GM12878 (cell line): ENCODE measurements around the gene CD70. TPM values are rescaled to one million over a fixed set of nuclear protein-coding genes. Genes with fewer than 3 reads are reported as not detected.

Experiments used
- ATAC-seq: fragments of 200-7000 bp; cut with Tn5 transposase; 3 replicates; pipeline ENCODE4 v1.9.1; 2020; ENCODE audit warnings: mild to moderate bottlenecking, moderate library complexity
- BruUV-seq: library from RNA; stranded (reverse); fragments of 400-500 nt; replicated peaks from 2 replicates; lab custom pipeline; 2021; lab: Mats Ljungman, UMichigan
- CTCF ChIA-PET: fragments of 300-600 bp; sonication (Branson Sonifier 250); formaldehyde crosslinking; extraction: SDS; loops from one replicate; lab custom pipeline; 2021; ENCODE audit warnings: inconsistent platforms; lab: Yijun Ruan, JAX
- POLR2A ChIA-PET: fragments of 350-600 bp; formaldehyde crosslinking; extraction: SDS; loops from one replicate; lab custom pipeline; 2021; ENCODE audit warnings: inconsistent platforms; lab: Charles Lee
- RAD21 ChIA-PET: fragments of 300-600 bp; sonication (Branson Sonifier 250); formaldehyde crosslinking; loops from one replicate; lab custom pipeline; 2023; ENCODE audit warnings: antibody characterized with exemption; ENCODE audit not compliant: unreplicated experiment; lab: Charles Lee
- SMC1A ChIA-PET: fragments of 300-600 bp; sonication (Branson Sonifier 250); formaldehyde crosslinking; loops from one replicate; lab custom pipeline; 2023; ENCODE audit not compliant: unreplicated experiment, uncharacterized antibody; lab: Charles Lee
- DNase-seq: peaks from one replicate; pipeline ENCODE4 v3.0.0-alpha.2; 2011; ENCODE audit warnings: low read depth, low spot score
- FAIRE-seq: peaks from 3 replicates; lab custom pipeline; 2011; peaks lifted over from hg19 to GRCh38; lab: Jason Lieb, UNC
- H2AFZ ChIP-seq: 2 replicates; pipeline ENCODE4 v1.6.0; 2011; ENCODE audit warnings: low read depth, low read length, control low read depth; ENCODE audit not compliant: control insufficient read depth
- H3K27ac ChIP-seq: 2 replicates; pipeline ENCODE4 v1.5.1; 2011; ENCODE audit warnings: control low read depth; ENCODE audit not compliant: control insufficient read depth, insufficient read depth
- H3K27me3 ChIP-seq, 2 experiments: replicated peaks in 1 of 2; 2 replicates each; pipeline versions ENCODE4 v1.6.0 to v1.6.1; 2011; ENCODE audit warnings: low read length in 1 of 2; ENCODE audit not compliant: control insufficient read depth in 2 of 2, insufficient read depth in 2 of 2
- H3K36me3 ChIP-seq, 2 experiments: 2 replicates each; pipeline ENCODE4 v1.5.1; 2011; ENCODE audit warnings: low read length in 1 of 2; ENCODE audit not compliant: control insufficient read depth in 2 of 2, insufficient read depth in 2 of 2
- H3K4me1 ChIP-seq: 2 replicates; pipeline ENCODE4 v1.6.1; 2011; ENCODE audit warnings: mild to moderate bottlenecking, low read length, moderate library complexity, mixed read lengths; ENCODE audit not compliant: control insufficient read depth, insufficient read depth
- H3K4me2 ChIP-seq: 2 replicates; pipeline ENCODE4 v1.6.0; 2011; ENCODE audit warnings: control low read depth; ENCODE audit not compliant: control insufficient read depth, insufficient read depth
- H3K4me3 ChIP-seq: fragments of 200-600 bp; sonication (generic); 2 replicates; pipeline ENCODE4 v1.5.1; 2016
- H3K79me2 ChIP-seq: 2 replicates; pipeline ENCODE4 v1.6.0; 2011; ENCODE audit warnings: low read length; ENCODE audit not compliant: control insufficient read depth, insufficient read depth
- H3K9ac ChIP-seq: 2 replicates; pipeline ENCODE4 v1.8.0; 2011; ENCODE audit warnings: low read length, control low read depth, mixed read lengths; ENCODE audit not compliant: control insufficient read depth, insufficient read depth
- H3K9me3 ChIP-seq: replicated peaks from 3 replicates; pipeline ENCODE4 v1.5.1; 2011; ENCODE audit warnings: mild to moderate bottlenecking, low read length; ENCODE audit not compliant: control insufficient read depth, insufficient read depth
- H4K20me1 ChIP-seq: 2 replicates; pipeline ENCODE4 v1.6.0; 2011; ENCODE audit not compliant: control insufficient read depth, insufficient read depth
- BCL11A ChIP-seq: IDR thresholded peaks from 2 replicates; pipeline ENCODE4 v1.6.1; 2011; ENCODE audit warnings: low read depth, low read length
- BCL3 ChIP-seq: IDR thresholded peaks from 2 replicates; pipeline ENCODE4 v1.6.1; 2011; ENCODE audit warnings: borderline replicate concordance, low read depth, mild to moderate bottlenecking, moderate library complexity, low read length; ENCODE audit not compliant: insufficient read depth, poor library complexity, severe bottlenecking
- DPF2 ChIP-seq: fragments of 450-650 bp; IDR thresholded peaks from 2 replicates; pipeline ENCODE4 v1.6.1; 2017; ENCODE audit warnings: mild to moderate bottlenecking
- GATAD2B ChIP-seq: fragments of 450-650 bp; conservative IDR thresholded peaks from 2 replicates; pipeline ENCODE4 v1.6.1; 2017; ENCODE audit warnings: low read depth, mild to moderate bottlenecking, moderate library complexity
- MAX ChIP-seq: IDR thresholded peaks from 2 replicates; pipeline ENCODE4 v1.6.1; 2012; ENCODE audit warnings: low read depth, low read length, improper control_type of control experiment
- SIN3A ChIP-seq: IDR thresholded peaks from 2 replicates; pipeline ENCODE4 v1.6.1; 2012; ENCODE audit warnings: low read depth, low read length, improper control_type of control experiment
- SREBF2 ChIP-seq: IDR thresholded peaks from 2 replicates; pipeline ENCODE4 v1.6.1; 2012; ENCODE audit warnings: mild to moderate bottlenecking, low read length
- SRF ChIP-seq, 2 experiments: IDR thresholded peaks; 2 replicates each; pipeline ENCODE4 v1.6.1; 2011; ENCODE audit warnings: low read depth in 2 of 2, low read length in 2 of 2, mild to moderate bottlenecking in 1 of 2, moderate library complexity in 1 of 2
- YBX1 ChIP-seq: fragments of 450-650 bp; IDR thresholded peaks from 2 replicates; pipeline ENCODE4 v1.6.1; 2016; ENCODE audit warnings: antibody characterized with exemption
- ZSCAN29 ChIP-seq: fragments of 450-650 bp; IDR thresholded peaks from 2 replicates; pipeline ENCODE4 v1.6.1; 2017; ENCODE audit warnings: mild to moderate bottlenecking, moderate library complexity
- WGBS: methylation state at CpG from one replicate; pipeline ENCODE4 v1.1.6; 2016; ENCODE audit warnings: low lambda C conversion rate; ENCODE audit not compliant: insufficient replicate concordance, insufficient coverage; ENCODE audit errors: missing lambda C conversion rate; 5-methylcytosine and 5-hydroxymethylcytosine counted together
- in situ Hi-C: fragments of 300-500 bp; cut with MboI; formaldehyde crosslinking; loops from 9 replicates; pipeline ENCODE4 v1.14.3; 2018; ENCODE audit warnings: mixed read lengths
- intact Hi-C: fragments of 100-400 bp; cut with micrococcal nuclease; formaldehyde crosslinking; loops from one replicate; pipeline ENCODE4 v1.14.2; 2022; ENCODE audit not compliant: unreplicated experiment
- polyA plus RNA-seq, 11 experiments: library from polyadenylated mRNA; depleted of rRNA in 4 of 11; unstranded in 6 of 11; stranded (reverse) in 5 of 11; fragments of >200 nt; fragmentation: Nextera tagmentation in 4 of 11; fragmentation: Illumina TruSeq in 1 of 11; extraction: Ambion mirVana in 4 of 11; extraction: Trizol in 1 of 11; gene quantifications; 1 replicate in 1 of 11; 2 replicates in 10 of 11; pipeline versions ENCODE4 v1.2.1 to v1.2.3, GENCODE V29; 2011 to 2016; ENCODE audit warnings: inconsistent platforms in 2 of 11, missing spikeins in 2 of 11, low read depth in 1 of 11
- total RNA-seq, 4 experiments: library from RNA; depleted of rRNA in 3 of 4; stranded (reverse); fragments of >200 nt in 3 of 4; fragmentation: Illumina TruSeq in 1 of 4; extraction: Trizol in 1 of 4; gene quantifications; 2 replicates each; pipeline versions ENCODE4 v1.2.1 to v1.2.3, GENCODE V29; 2013 to 2021
- TF ChIP-seq, protein P1 (sequence below): fragments of 450-650 bp; IDR thresholded peaks from 2 replicates; pipeline ENCODE4 v1.6.1; 2017; ENCODE audit warnings: mild to moderate bottlenecking, moderate library complexity

The CD70 gene
- total and polyA plus RNA-seq, 10 of the 15 experiments (the other 5 are each of a cell fraction or from before 2014, with no cell fraction given): 16.4 to 441 (median 265) TPM

- TF ChIP-seq, protein P1, sequence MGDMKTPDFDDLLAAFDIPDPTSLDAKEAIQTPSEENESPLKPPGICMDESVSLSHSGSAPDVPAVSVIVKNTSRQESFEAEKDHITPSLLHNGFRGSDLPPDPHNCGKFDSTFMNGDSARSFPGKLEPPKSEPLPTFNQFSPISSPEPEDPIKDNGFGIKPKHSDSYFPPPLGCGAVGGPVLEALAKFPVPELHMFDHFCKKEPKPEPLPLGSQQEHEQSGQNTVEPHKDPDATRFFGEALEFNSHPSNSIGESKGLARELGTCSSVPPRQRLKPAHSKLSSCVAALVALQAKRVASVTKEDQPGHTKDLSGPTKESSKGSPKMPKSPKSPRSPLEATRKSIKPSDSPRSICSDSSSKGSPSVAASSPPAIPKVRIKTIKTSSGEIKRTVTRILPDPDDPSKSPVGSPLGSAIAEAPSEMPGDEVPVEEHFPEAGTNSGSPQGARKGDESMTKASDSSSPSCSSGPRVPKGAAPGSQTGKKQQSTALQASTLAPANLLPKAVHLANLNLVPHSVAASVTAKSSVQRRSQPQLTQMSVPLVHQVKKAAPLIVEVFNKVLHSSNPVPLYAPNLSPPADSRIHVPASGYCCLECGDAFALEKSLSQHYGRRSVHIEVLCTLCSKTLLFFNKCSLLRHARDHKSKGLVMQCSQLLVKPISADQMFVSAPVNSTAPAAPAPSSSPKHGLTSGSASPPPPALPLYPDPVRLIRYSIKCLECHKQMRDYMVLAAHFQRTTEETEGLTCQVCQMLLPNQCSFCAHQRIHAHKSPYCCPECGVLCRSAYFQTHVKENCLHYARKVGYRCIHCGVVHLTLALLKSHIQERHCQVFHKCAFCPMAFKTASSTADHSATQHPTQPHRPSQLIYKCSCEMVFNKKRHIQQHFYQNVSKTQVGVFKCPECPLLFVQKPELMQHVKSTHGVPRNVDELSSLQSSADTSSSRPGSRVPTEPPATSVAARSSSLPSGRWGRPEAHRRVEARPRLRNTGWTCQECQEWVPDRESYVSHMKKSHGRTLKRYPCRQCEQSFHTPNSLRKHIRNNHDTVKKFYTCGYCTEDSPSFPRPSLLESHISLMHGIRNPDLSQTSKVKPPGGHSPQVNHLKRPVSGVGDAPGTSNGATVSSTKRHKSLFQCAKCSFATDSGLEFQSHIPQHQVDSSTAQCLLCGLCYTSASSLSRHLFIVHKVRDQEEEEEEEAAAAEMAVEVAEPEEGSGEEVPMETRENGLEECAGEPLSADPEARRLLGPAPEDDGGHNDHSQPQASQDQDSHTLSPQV: 0 out of 2 replicates have a peak, but pooled peaks have one; percentile 8
- TF ChIP-seq MAX: peak; percentile 72; the same call in 1 of the 2 replicates
These were observed 2.9 kb upstream of the CD70 start (continued) for GRCh38 chr19:6593651-6594416.

- H4K20me1 ChIP-seq: no peaks in the 10 kb centered on the region
- RAD21 ChIA-PET: interaction anchor here (1.0 to 5.4 kb wide), 4 partner anchors 12 to 73 kb away, joined by 3 to 27 read pairs (median 6); no protein-coding TSS in a partner anchor
- H3K9ac ChIP-seq: peak overlapping the region; percentile 99
- peaks cover 85% of the 10 kb centered on the region for H3K79me2 ChIP-seq
- DNase-seq (no peak), FAIRE-seq (no peak), ATAC-seq (peak; percentile 11)
- CTCF ChIA-PET: interaction anchor here (0.9 to 1.6 kb wide), 5 partner anchors 35 to 180 kb away, joined by 3 to 6 read pairs (median 3); no protein-coding TSS in a partner anchor
- POLR2A ChIA-PET: interaction anchor here (0.5 to 5.8 kb wide), 9 partner anchors 11 to 1762 kb away, joined by 3 to 46 read pairs (median 5); partner anchors contain the start of gene TNFSF9
- intact Hi-C loops: loop anchor here (2.0 to 5.0 kb wide), 7 partner anchors 38 to 272 kb away; partner anchors contain the start of genes GPR108 and SH2D3A
- H3K27me3 ChIP-seq: no peaks in the 10 kb centered on the region
- H3K27ac ChIP-seq: peak overlapping the region; percentile 93
- peak overlapping the region; percentile 58 for H3K4me2 ChIP-seq
- peaks cover 29% of the 10 kb centered on the region for H3K4me1 ChIP-seq
- H3K9me3 ChIP-seq: no peaks in the 10 kb centered on the region; the same call in 1 of the 3 replicates
- H3K36me3 ChIP-seq: peaks cover 6 to 9% of the 10 kb centered on the region in 2 experiments; a peak in 3 of 4 replicates
- in situ Hi-C loops: loop anchor here (5.0 kb wide), 1 partner anchor 68 kb away; no protein-coding TSS in a partner anchor
- peak overlapping the region; percentile 100 for H3K4me3 ChIP-seq
- no peak overlapping the region for H2AFZ ChIP-seq
- SMC1A ChIA-PET: interaction anchor here (0.9 to 8.7 kb wide), 3 partner anchors 12 to 74 kb away, joined by 3 to 100 read pairs (median 5); no protein-coding TSS in a partner anchor
- under 1% methylated on average over 31 of the region's 31 CpGs for WGBS
- BruUV-seq: TSS peak; percentile 57
- TF ChIP-seq SRF (IDR thresholded peaks at IDR 0.05; ENCODE audit: low read depth in 2 of 2, low read length in 2 of 2) (no peak), BCL3 (no peak), BCL11A (0 out of 2 replicates have a peak, but pooled peaks have one; percentile 5), GATAD2B (no peak), DPF2 (0 out of 2 replicates have a peak, but pooled peaks have one; percentile 51), YBX1 (no peak), SREBF2 (no peak), SIN3A (no peak; the same call in 1 of the 2 replicates), ZSCAN29 (no peak)
These were observed 608 bp downstream of the CD70 start for GRCh38 chr19:6590258-6590826.
